GM12874 (cell line): ENCODE results near the gene SHFL.

ENCODE experiments used
- TF ChIP-seq, protein P1 (sequence below): IDR thresholded peaks from 2 replicates; pipeline ENCODE4 v1.5.1; 2011; ENCODE audit warnings: low read depth, mild to moderate bottlenecking, control low read depth, low read length, moderate library complexity; ENCODE audit not compliant: insufficient read depth

SHFL gene

DNA sequence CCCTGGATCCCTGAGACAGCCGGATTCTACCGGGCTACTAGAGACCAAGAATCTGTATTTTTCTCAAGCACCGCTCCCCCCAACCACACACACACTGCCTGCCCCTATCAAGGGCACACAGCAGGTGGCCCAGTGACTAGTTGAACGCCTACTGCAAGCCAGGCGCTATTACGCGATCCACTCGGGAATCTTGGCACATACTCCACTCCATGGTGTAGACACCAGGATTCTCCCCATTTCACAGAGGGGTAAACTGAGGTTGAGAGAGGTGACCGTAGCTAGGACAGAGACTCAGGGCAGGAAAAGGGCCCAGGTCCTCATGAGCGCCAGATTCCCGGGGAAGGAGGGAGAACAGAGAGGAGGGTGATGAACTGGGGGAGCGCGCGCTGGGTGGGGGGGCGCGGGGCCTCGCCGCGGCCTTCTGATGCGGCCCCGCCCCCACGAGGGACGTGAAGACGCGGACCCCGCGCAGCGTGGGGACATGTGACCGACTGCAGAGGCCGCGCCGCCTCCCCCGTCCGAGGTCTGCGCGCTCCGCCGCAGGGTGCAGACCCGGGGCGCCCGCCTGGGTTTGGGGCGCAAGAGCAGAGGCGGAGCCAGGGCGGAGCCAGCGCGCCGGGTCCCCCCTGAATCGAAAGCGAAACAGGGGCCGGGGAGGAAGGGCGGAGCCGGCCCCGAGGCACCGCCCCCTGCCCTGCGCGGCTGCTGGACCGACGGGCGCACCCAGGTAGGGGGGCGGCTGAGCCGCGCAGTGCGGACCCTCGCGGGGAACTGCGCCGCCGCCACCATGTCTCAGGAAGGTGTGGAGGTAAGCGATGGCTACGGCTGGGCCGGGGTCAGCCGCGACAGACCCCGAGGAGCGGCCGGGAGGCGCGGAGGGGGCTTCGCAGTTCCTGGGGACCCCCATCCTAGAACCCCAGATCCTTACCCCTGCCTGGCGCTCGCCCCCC lies at the start of gene SHFL:
SHFL (plus strand) TSS at position 677 of the 950 bp plus-strand sequence; CDS start at position 788, 111 bp downstream.
- TF ChIP-seq, protein P1, sequence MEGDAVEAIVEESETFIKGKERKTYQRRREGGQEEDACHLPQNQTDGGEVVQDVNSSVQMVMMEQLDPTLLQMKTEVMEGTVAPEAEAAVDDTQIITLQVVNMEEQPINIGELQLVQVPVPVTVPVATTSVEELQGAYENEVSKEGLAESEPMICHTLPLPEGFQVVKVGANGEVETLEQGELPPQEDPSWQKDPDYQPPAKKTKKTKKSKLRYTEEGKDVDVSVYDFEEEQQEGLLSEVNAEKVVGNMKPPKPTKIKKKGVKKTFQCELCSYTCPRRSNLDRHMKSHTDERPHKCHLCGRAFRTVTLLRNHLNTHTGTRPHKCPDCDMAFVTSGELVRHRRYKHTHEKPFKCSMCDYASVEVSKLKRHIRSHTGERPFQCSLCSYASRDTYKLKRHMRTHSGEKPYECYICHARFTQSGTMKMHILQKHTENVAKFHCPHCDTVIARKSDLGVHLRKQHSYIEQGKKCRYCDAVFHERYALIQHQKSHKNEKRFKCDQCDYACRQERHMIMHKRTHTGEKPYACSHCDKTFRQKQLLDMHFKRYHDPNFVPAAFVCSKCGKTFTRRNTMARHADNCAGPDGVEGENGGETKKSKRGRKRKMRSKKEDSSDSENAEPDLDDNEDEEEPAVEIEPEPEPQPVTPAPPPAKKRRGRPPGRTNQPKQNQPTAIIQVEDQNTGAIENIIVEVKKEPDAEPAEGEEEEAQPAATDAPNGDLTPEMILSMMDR: no peak

DNA sequence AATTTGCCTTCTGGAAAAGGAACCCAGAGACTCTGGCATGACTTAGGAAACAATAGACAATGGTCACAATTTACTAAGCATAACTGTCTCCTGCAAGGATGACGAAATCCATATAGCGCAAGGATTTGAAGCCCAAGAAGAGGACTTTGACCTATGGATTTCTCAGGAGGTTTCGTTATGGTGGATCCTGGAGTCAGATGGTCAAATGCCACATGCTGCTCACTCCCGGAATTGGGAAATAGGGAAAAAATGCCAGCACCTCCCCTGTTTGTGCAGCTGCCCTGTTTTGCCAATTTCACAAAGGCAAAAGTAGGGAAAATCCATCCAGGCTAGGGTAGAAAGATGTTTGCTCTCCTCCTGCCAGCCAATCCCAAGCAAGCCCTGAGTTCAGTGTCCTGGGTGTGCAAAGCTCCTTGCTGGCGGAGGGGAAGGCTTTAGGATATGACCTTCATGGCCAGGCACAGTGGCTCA lies 49.5 kb upstream of the SHFL start:
- TF ChIP-seq, protein P1: no peak

DNA sequence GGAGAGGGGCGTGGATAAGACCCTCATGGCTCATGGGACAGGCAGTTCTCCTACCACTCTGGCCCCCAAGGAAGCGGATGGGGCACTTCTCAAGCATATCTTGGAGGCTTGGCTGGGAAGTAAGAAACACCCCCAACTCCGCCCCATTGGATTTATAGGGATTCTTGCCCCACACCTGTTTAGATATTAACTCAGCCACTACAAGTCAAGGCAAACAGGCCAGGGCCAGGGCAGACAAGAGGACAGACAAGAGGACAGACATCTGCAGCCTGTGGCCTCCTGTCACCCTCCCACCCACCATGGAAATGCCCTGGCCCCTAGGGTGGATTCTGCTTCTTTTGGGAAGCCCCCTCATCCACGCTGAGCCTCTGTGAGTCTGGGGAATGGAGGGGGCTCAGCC lies 48.8 kb upstream of the SHFL start:
- TF ChIP-seq, protein P1: no peak

DNA sequence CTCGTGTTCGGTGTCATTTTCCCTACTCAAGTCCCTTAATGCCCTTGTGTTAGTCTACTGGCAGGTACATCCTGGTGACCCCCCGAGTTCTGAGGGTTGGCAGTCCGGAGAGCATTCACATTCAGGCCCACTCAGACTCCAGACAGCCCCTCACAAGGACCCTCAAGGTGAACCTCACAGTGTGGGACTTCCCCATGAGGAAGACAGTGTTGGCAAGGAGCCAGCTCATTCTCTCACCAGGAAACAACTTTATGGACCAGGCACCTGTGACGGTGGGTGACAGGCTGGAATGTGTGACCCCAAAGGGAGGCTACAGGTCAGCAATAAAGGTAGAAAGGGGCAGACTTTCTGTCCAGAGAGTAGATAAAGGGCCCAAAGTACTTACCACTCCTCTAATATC lies 48.3 kb upstream of the SHFL start:
- TF ChIP-seq, protein P1: no peak

- TF ChIP-seq, protein P1: no peak
Measured at GRCh38 chr19:10043286-10043927, 42.7 kb upstream of the SHFL start.

DNA sequence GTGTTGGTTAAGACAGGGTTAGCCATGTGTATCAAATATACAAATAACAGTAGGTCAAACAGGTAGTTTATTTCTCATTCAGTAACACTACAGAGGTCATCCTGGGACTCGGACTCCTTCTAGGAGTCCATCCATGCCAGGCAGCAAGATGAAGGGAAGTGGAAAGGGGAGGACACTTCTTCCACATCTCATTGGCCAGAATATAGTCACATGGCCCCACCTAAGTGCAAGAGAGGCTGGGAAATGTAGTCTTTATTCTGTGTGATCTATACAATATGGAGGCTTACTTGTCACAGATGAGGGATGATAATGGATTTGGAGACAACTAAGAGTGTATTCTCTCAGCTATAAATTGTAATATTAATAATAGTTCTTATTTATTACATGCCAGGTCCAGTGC lies 41.7 kb upstream of the SHFL start:
- TF ChIP-seq, protein P1: no peak

DNA sequence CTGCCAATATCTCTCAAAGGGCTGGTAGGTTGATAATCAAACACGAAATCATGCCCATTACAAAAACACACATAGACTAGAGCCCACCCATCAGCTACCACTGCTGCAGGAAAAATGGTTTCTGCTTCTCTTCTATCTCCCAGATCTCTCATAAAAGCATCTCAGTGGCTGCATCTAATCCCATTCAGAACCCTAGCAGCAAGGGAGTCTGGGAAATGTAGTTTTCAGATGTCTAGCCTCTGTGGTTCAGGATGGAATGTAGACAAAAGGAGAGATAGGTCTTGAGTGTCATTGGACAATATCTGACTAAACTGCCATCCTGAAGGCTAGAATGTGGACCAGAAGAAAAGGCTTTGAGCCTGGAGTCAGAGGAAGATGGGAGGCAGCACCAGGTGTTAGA lies 40.7 kb upstream of the SHFL start:
- TF ChIP-seq, protein P1: no peak
